SK-N-SH treated with all-trans-retinoic acid at 6 μM for 48 hours (cell line): ENCODE data around the gene PIM3.

Experiments used
- ATAC-seq: fragments of 200-7000 bp; cut with Tn5 transposase; 3 replicates; pipeline ENCODE4 v1.9.1; 2020; ENCODE audit warnings: mild to moderate bottlenecking, moderate library complexity
- ARNTL ChIP-seq: fragments of 450-650 bp; formaldehyde crosslinking; IDR thresholded peaks from 2 replicates; pipeline ENCODE4 v1.5.0; 2020; ENCODE audit warnings: low read depth, mild to moderate bottlenecking, moderate library complexity, borderline replicate concordance
- BACH2 ChIP-seq: fragments of 250-450 bp; sonication (Bioruptor Pico); IDR thresholded peaks from 2 replicates; pipeline ENCODE4 v1.9.0; 2021; ENCODE audit warnings: mild to moderate bottlenecking, borderline replicate concordance
- CSDC2 ChIP-seq: fragments of 250-450 bp; sonication (Bioruptor Pico); IDR thresholded peaks from 2 replicates; pipeline ENCODE4 v1.5.0; 2020; ENCODE audit warnings: mild to moderate bottlenecking, moderate library complexity
- ESRRG ChIP-seq: fragments of 250-450 bp; sonication (Bioruptor Pico); IDR thresholded peaks from 2 replicates; pipeline ENCODE4 v1.6.1; 2021; ENCODE audit warnings: mild to moderate bottlenecking
- GLIS3 ChIP-seq: fragments of 250-450 bp; sonication (Bioruptor Pico); IDR thresholded peaks from 2 replicates; pipeline ENCODE4 v1.5.0; 2020; ENCODE audit warnings: mild to moderate bottlenecking, moderate library complexity
- OSR1 ChIP-seq: fragments of 250-450 bp; sonication (Bioruptor Pico); IDR thresholded peaks from 2 replicates; pipeline ENCODE4 v1.8.0; 2022; ENCODE audit warnings: moderate library complexity, mild to moderate bottlenecking, inconsistent platforms
- RARB ChIP-seq: fragments of 250-450 bp; sonication (Bioruptor Pico); IDR thresholded peaks from 2 replicates; pipeline ENCODE4 v1.8.0; 2021; ENCODE audit warnings: mild to moderate bottlenecking, moderate library complexity
- SNAI2 ChIP-seq: fragments of 250-450 bp; sonication (Bioruptor Pico); IDR thresholded peaks from 2 replicates; pipeline ENCODE4 v1.5.0; 2020; ENCODE audit warnings: mild to moderate bottlenecking, moderate library complexity
- TCF4 ChIP-seq: fragments of 250-450 bp; sonication (Bioruptor Pico); IDR thresholded peaks from 2 replicates; pipeline ENCODE4 v1.8.0; 2021; ENCODE audit warnings: mild to moderate bottlenecking, moderate library complexity, borderline replicate concordance
- TOX ChIP-seq: fragments of 250-450 bp; sonication (Bioruptor Pico); IDR thresholded peaks from 2 replicates; pipeline ENCODE4 v1.8.0; 2021; ENCODE audit warnings: mild to moderate bottlenecking, moderate library complexity, borderline replicate concordance
- ZFP3 ChIP-seq: fragments of 250-450 bp; sonication (Bioruptor Pico); IDR thresholded peaks from 2 replicates; pipeline ENCODE4 v1.5.0; 2020; ENCODE audit warnings: mild to moderate bottlenecking, moderate library complexity
- ZFP30 ChIP-seq: fragments of 450-650 bp; formaldehyde crosslinking; IDR thresholded peaks from 2 replicates; pipeline ENCODE4 v1.5.0; 2022; ENCODE audit warnings: mild to moderate bottlenecking, moderate library complexity
- ZNF565 ChIP-seq: fragments of 450-650 bp; formaldehyde crosslinking; conservative IDR thresholded peaks from 2 replicates; pipeline ENCODE4 v1.5.0; 2020; ENCODE audit warnings: low read depth, mild to moderate bottlenecking, moderate library complexity
- ZNF70 ChIP-seq: fragments of 450-650 bp; formaldehyde crosslinking; IDR thresholded peaks from 2 replicates; pipeline ENCODE4 v1.5.0; 2020; ENCODE audit warnings: mild to moderate bottlenecking, moderate library complexity
- ZNF8 ChIP-seq: fragments of 450-650 bp; formaldehyde crosslinking; IDR thresholded peaks from 2 replicates; pipeline ENCODE4 v1.5.0; 2020; ENCODE audit warnings: mild to moderate bottlenecking, moderate library complexity
- TF ChIP-seq, protein P1 (sequence below): fragments of 250-450 bp; sonication (Bioruptor Pico); IDR thresholded peaks from 2 replicates; pipeline ENCODE4 v1.5.0; 2020; ENCODE audit warnings: mild to moderate bottlenecking, moderate library complexity
- TF ChIP-seq, protein P2 (sequence below): fragments of 250-450 bp; sonication (Bioruptor Pico); IDR thresholded peaks from 2 replicates; pipeline ENCODE4 v1.8.0; 2020; ENCODE audit warnings: mild to moderate bottlenecking, moderate library complexity, borderline replicate concordance
- TF ChIP-seq, protein P3 (sequence below): fragments of 250-450 bp; sonication (Bioruptor Pico); IDR thresholded peaks from 2 replicates; pipeline ENCODE4 v1.5.1; 2021; ENCODE audit warnings: mild to moderate bottlenecking, moderate library complexity
- TF ChIP-seq, protein P4 (sequence below): fragments of 250-450 bp; sonication (Bioruptor Pico); IDR thresholded peaks from 2 replicates; pipeline ENCODE4 v1.5.1; 2020; ENCODE audit warnings: low read depth, mild to moderate bottlenecking, moderate library complexity
- TF ChIP-seq, protein P5 (sequence below): fragments of 250-450 bp; sonication (Bioruptor Pico); IDR thresholded peaks from 2 replicates; pipeline ENCODE4 v1.8.0; 2021; ENCODE audit warnings: low read depth, mild to moderate bottlenecking, moderate library complexity, borderline replicate concordance

Gene PIM3

DNA sequence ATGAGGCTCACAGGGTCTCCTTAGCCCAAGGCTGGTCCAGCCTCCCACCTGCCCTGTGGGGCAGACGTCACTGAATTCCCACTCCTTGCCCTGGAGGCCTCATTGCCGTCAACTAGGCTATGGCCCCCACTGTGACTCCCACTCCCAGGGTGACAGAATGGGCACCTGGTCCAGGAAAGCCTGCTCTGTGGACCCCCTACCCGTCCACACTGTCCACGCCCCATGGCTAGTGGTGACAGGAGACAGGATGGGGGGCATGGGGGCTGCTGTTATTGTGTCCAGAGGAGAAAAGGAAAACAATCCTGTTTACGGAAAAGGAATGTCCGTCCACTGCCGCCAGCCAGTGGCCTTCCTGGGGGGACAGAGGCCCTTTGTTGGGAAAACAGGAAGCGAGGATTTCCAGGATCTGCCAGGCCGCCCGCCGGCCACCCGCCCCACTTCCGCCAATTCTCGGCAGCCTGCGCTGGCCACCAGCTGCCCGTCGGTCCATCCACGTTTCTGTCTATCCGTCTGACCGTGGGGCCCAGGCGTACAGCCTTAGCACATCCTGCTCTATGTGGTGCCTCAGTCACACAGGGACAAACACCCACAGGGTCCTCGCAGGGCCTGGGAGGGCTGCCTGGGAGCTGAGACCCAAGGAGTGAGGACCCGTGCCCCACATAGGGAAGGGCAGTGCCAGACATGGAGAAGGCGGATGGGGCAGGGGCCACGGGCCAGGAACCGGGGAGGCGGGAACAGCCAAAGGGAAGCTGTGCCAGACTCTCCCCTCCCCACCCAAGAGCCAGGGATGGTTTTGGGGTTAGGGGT lies 22.6 kb upstream of the PIM3 start:
- no peak for TF ChIP-seq GLIS3 (CRISPR knock-in tag)
- no peak for TF ChIP-seq ZNF8 (CRISPR knock-in tag)
- TF ChIP-seq, protein P1, sequence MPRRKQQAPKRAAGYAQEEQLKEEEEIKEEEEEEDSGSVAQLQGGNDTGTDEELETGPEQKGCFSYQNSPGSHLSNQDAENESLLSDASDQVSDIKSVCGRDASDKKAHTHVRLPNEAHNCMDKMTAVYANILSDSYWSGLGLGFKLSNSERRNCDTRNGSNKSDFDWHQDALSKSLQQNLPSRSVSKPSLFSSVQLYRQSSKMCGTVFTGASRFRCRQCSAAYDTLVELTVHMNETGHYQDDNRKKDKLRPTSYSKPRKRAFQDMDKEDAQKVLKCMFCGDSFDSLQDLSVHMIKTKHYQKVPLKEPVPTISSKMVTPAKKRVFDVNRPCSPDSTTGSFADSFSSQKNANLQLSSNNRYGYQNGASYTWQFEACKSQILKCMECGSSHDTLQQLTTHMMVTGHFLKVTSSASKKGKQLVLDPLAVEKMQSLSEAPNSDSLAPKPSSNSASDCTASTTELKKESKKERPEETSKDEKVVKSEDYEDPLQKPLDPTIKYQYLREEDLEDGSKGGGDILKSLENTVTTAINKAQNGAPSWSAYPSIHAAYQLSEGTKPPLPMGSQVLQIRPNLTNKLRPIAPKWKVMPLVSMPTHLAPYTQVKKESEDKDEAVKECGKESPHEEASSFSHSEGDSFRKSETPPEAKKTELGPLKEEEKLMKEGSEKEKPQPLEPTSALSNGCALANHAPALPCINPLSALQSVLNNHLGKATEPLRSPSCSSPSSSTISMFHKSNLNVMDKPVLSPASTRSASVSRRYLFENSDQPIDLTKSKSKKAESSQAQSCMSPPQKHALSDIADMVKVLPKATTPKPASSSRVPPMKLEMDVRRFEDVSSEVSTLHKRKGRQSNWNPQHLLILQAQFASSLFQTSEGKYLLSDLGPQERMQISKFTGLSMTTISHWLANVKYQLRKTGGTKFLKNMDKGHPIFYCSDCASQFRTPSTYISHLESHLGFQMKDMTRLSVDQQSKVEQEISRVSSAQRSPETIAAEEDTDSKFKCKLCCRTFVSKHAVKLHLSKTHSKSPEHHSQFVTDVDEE (CRISPR knock-in tag), result no peak
- TF ChIP-seq RARB (CRISPR knock-in tag), result no peak
- no peak for TF ChIP-seq ARNTL (CRISPR knock-in tag)
- no peak for TF ChIP-seq ZNF70
- no peak for TF ChIP-seq CSDC2
- TF ChIP-seq TOX (CRISPR knock-in tag), result no peak
- TF ChIP-seq ZNF565 (CRISPR knock-in tag), result no peak
- no peak for ATAC-seq

DNA sequence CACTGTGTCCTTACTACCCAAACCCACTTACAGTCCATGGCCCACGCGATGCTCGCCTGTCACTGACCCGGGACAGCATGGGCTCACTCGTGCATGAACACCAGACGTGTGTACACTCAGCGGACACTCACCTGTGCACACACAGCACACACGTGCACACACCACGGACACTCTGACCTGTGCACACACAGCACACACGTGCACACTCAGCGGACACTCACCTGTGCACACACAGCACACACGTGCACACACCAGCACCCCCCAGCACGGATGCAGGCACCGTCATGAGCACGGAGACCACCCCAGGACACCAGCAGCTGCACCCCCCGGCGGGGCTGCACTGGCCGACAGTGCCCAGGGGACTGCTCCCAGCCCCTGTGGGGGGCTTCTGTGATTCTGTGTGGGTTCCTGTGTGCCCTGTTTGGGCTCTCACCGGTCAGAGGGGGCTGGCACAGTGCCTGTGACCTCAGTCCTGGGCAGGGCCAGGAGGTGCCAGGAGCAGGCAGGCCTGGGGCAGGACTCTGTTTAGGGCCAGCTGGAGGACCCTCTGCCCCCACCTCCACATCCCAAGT lies 21.9 kb upstream of the PIM3 start:
- no peak for ATAC-seq
- TF ChIP-seq ESRRG (CRISPR knock-in tag) (no peak), OSR1 (no peak), ZFP3 (CRISPR knock-in tag) (no peak), TOX (CRISPR knock-in tag) (no peak), ZFP30 (CRISPR knock-in tag) (no peak), ZNF8 (CRISPR knock-in tag) (no peak), TCF4 (CRISPR knock-in tag) (no peak), RARB (CRISPR knock-in tag) (no peak), BACH2 (CRISPR knock-in tag) (no peak), SNAI2 (CRISPR knock-in tag) (no peak), GLIS3 (CRISPR knock-in tag) (no peak), ZNF70 (no peak)
- TF ChIP-seq, protein P2, sequence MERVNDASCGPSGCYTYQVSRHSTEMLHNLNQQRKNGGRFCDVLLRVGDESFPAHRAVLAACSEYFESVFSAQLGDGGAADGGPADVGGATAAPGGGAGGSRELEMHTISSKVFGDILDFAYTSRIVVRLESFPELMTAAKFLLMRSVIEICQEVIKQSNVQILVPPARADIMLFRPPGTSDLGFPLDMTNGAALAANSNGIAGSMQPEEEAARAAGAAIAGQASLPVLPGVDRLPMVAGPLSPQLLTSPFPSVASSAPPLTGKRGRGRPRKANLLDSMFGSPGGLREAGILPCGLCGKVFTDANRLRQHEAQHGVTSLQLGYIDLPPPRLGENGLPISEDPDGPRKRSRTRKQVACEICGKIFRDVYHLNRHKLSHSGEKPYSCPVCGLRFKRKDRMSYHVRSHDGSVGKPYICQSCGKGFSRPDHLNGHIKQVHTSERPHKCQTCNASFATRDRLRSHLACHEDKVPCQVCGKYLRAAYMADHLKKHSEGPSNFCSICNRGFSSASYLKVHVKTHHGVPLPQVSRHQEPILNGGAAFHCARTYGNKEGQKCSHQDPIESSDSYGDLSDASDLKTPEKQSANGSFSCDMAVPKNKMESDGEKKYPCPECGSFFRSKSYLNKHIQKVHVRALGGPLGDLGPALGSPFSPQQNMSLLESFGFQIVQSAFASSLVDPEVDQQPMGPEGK (CRISPR knock-in tag), result no peak
- TF ChIP-seq, protein P3, sequence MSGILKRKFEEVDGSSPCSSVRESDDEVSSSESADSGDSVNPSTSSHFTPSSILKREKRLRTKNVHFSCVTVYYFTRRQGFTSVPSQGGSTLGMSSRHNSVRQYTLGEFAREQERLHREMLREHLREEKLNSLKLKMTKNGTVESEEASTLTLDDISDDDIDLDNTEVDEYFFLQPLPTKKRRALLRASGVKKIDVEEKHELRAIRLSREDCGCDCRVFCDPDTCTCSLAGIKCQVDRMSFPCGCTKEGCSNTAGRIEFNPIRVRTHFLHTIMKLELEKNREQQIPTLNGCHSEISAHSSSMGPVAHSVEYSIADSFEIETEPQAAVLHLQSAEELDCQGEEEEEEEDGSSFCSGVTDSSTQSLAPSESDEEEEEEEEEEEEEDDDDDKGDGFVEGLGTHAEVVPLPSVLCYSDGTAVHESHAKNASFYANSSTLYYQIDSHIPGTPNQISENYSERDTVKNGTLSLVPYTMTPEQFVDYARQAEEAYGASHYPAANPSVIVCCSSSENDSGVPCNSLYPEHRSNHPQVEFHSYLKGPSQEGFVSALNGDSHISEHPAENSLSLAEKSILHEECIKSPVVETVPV (CRISPR knock-in tag), result no peak
- TF ChIP-seq, protein P4, sequence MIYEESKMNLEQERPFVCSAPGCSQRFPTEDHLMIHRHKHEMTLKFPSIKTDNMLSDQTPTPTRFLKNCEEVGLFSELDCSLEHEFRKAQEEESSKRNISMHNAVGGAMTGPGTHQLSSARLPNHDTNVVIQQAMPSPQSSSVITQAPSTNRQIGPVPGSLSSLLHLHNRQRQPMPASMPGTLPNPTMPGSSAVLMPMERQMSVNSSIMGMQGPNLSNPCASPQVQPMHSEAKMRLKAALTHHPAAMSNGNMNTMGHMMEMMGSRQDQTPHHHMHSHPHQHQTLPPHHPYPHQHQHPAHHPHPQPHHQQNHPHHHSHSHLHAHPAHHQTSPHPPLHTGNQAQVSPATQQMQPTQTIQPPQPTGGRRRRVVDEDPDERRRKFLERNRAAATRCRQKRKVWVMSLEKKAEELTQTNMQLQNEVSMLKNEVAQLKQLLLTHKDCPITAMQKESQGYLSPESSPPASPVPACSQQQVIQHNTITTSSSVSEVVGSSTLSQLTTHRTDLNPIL (CRISPR knock-in tag), result no peak
- TF ChIP-seq, protein P1 (CRISPR knock-in tag), result no peak
- TF ChIP-seq, protein P5, sequence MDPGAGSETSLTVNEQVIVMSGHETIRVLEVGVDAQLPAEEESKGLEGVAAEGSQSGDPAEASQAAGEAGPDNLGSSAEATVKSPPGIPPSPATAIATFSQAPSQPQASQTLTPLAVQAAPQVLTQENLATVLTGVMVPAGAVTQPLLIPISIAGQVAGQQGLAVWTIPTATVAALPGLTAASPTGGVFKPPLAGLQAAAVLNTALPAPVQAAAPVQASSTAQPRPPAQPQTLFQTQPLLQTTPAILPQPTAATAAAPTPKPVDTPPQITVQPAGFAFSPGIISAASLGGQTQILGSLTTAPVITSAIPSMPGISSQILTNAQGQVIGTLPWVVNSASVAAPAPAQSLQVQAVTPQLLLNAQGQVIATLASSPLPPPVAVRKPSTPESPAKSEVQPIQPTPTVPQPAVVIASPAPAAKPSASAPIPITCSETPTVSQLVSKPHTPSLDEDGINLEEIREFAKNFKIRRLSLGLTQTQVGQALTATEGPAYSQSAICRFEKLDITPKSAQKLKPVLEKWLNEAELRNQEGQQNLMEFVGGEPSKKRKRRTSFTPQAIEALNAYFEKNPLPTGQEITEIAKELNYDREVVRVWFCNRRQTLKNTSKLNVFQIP, result no peak
- TF ChIP-seq, all 23 proteins: peak for 0
